NOMO-1 treated with DMSO at 0.1 percent for 48 hours (cell line): ENCODE data around the gene DDA1.
A peak's percentile ranks its signal among the peaks of the same experiment; 100 is the strongest.
"Not testable (repeated sequence)": the region's sequence is repeated elsewhere in the genome, so short reads cannot be mapped to it uniquely, and the experiment has no call there.

ENCODE experiments used
- DNase-seq: peaks from one replicate; lab custom pipeline; 2025; ENCODE audit not compliant: unreplicated experiment; lab: John Stamatoyannopoulos, UW

DDA1 gene

GRCh38 chr19:17341386-17341785 is 32.0 kb downstream of the DDA1 start:
- no peak for DNase-seq

DNA sequence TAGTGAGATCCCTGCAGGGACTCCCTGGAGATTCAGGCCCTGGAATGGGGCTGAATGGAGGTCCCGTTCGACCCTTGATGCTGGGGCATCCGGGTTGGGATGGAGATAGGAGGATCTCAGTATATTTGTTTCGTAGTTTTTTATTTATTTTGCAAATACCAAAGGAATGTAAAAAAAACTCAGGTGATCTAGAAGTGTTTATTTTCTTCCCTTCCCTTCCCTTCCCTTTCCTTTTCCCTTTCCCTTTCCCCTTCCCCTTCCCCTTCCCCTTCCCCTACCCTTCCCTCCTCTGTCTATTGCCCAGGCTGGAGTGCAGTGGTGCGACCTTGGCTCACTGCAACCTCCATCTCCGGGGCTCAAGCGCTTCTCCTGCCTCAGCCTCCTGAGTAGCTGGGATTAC is 32.5 kb downstream of the DDA1 start:
- DNase-seq = no peak

DNA sequence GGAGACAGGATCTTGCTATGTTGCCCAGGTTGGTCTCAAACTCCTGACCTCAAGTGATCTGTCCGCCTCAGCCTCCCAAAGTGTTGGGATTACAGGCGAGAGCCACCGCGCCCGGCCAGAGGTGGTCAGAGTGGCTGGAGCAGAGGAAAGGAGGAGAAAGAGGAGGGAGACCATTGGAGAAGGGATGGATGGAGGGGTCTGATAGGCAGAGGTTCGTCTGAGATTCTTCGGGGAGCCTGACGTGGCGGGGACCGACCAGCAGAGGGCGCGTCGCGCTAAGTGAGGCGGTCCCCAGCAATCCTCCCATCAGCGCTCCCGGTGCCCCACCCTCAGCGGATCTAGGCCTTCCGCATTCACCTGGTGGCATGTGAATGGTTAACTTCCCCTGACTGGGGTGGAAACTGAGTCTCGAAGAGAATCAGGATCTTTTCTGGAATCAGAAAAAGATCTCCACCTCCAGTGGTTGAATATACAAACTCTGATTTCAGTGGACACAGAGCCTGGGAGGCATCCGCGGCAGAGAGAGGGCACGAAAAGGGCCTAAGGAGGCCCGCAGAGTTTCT is 36.8 kb downstream of the DDA1 start:
- peak; percentile 56 for DNase-seq

GRCh38 chr19:17347361-17347760 is 38.0 kb downstream of the DDA1 start:
- DNase-seq = no peak

DNA sequence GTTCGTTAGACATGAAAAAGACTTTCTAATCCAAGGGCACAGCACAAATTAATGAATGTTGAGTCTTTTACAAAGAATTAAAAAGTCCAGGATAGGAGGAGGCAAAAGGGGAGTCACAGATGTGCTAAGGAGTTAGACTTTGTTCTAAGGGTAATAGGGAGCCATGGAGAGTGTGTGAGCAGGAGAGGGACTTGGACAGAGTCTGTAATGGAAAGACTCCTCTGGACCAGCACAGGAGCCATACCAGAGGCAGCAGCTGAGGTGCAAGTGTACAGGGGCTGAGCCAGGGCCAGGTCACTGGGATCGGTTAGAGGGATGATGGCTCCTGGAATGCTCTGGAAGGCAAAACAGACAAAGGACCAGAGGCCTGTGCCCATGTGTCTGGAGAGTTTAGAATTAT is 38.5 kb downstream of the DDA1 start:
- DNase-seq = no peak

GRCh38 chr19:17348700-17349099 is 39.3 kb downstream of the DDA1 start:
- DNase-seq = no peak

DNA sequence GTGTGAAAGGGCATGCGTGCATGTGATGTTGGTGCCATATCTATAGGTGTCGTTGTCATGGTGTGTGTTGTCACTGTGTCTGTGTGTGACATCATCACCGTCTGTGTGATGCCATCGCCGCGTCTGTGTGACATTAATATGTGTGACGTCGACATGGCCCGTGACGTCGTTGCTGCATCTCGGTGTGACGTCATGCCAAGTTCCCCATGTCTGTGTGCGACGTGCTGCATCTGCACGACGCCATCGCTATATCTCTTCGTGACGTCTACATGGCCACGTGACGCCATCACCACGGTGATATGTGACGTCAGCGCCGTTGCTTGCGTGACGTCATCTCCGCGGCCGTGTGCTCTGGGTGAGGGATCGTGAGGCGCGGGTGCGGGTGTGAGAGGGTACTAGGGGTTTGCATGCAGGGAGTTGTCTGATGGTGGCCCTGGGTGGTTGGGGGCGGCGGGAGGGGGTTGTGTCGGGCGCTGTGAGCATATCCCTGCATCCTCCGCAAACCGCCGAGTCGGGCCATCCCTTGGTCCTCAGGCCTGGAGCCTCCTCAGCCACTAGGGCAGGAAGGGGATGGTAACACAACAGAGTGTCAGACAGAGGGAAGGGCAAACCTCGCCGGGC is 42.6 kb downstream of the DDA1 start:
- DNase-seq = no peak

DNA sequence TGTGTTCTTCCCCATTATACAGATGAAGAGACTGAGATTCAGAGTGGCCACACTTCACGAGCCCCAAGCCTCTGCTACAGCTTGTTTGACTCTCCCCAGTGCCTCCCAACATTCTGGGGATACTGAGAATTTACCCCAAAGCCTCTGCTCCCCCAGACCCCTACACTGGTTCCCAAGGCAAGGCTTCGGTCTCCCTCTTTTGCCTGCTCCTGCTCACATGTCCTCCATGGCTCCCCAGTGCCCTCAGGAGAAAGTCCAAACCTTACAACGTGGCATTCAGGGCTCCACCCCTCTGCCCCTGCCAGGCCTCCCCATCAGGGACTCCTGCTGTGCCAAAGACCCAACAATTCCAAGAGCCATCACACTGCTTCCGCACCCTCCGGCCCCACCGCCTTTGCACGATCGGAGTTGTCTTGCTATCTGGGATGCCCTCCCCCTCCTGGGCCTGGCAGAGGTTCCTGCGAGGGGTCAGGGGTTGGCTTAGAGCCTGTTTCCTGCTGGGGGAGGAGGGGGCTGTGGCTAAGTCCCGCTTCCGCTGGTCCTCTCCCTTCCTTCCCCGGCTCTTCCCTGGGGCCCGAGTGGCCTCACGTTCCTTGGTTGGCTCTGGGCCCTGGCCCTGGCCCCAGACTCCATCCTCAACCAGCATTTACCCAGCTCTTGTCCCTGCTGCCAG is 43.4 kb downstream of the DDA1 start:
- DNase-seq = no peak

GRCh38 chr19:17353386-17353785 is 44.0 kb downstream of the DDA1 start:
- no peak for DNase-seq

GRCh38 chr19:17357078-17357666 is 47.8 kb downstream of the DDA1 start:
- DNase-seq = no peak

DNA sequence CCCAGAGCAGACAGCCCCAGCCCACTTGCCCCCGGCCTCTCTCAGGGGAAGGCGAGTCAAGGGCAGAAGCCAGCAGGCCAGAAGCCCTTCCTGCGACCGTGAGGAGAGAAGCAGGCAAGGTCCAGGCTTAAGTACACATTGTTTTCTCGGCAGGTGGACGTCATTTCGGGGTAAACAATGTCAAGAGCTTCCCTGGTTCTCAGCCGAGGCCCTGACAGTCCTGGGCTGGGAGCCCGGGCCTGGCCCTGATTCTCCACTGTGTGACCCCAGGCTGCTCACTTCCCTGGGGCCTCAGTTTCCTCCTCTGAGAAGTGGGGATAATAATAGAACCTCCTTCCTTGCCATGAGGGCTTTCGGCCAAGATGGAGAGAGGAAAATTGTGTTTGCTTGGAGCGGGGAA is 48.4 kb downstream of the DDA1 start:
- DNase-seq = no peak

- no peak for DNase-seq
Measured at GRCh38 chr19:17358395-17358794, 49.0 kb downstream of the DDA1 start.

- no peak for DNase-seq
Measured at GRCh38 chr19:17359905-17360800, 50.8 kb downstream of the DDA1 start.

GRCh38 chr19:17363852-17364605 is 54.7 kb downstream of the DDA1 start:
- DNase-seq = not testable (repeated sequence)

- no peak for DNase-seq
Measured at GRCh38 chr19:17365361-17365760, 56.0 kb downstream of the DDA1 start.

DNA sequence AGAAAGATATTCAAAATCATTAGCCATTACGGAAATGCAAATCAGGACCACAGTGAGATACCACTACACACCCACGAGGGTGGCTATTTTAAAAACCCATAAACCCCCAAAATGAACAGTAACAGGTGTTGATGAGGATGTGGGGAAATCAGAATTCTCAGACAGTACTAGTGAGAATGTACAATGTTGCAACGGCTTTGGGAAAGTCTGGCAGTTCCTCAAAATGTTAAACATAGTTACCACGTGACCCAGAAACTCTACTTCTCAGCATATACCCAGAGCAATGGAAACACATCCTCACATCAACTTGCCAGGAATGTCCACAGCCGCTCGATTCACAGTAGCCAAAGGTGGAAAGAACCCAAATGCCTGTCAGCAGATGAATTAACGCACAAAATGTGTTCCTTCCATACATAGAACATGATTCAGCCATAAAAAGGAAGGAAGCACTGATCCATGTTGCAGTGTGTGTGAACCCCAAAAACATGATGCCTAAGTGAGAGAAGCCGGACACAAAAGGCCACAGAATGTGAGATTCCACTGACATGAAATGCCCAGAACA is 60.7 kb downstream of the DDA1 start:
- peak; percentile 92 for DNase-seq
